MV-4-11 (cell line): ENCODE measurements around the gene SDF4.

ENCODE experiments used
- DNase-seq: peaks from one replicate; lab custom pipeline; 2025; lab: John Stamatoyannopoulos, UW

SDF4 gene

DNA sequence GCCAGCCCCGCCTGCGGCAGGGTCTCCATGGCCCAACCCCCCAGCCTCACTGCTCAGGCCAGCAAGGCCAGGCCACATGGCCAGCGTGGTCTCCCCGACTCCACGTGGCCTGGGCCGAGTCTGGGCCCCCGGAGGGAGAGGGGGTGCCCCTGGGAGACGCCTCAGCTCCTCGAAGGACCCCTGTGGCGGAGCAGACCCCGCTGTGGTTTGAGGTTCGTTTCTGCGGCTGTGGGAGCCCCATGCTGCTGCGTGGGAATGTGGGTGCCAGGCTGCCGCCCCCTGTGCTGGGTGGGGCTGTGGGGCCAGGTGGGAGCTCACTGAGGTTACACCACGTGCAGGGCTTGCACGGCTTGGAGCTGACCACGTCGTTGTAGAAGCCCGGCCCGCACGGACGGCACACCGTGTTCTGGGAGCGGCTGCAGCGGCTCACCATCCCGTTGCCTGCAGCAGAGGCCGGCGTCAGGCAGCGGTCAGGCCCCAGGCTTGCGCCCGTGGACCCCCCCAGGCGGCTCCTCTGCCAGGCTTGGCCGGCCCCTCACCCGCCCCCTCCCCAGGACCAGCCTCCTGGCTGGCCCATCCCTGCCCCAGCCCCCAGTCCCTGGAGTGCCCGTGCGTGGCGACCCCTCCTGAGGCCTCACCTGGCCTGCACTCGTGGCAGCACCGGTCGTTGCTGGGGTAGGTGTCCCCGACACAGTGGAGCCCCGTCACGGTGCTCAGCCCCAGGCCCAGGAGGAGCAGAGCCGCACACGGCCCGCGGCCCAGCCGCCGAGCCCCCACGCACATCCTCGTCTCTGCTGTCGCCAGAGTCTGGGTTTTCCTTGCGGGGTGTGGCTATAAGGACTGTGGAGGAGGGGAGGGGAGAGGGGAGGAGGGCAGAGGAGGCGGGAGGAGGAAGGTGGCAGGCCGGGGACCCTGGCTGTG, 18.2 kb downstream of the SDF4 start, which contains the start of gene TNFRSF4:
Gene TNFRSF4 (minus strand): TSS at position 809 of the 921 bp plus-strand sequence. CDS start 26 bp downstream, at position 783.
- no peak for DNase-seq

DNA sequence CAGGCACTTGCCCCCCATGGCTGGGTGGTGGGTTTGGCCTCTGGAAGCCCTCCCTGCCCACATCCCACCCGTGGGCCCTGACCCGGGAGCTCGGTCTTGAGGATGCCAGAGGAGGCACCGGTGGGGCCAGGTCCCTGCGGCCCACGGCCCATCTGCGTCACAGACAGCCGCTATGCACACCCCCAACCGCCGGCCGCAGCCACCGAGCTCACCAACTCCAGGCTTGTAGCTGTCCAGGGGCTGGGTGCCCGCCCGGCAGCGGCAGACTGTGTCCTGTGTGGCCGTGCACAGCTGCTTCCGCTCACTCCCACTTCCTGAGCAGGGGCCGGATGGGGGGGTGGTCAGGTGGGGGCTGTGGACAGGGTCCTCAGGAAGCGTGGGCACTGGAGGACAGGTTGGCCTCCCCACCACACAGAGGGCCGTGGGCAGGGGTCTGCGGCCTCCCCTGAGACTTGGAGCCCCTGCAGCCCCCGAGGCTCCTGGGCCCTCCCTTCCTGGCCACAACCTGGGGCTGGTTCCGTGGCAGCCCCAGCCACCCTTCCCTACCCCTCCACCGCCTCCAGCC, 18.9 kb downstream of the SDF4 start:
- peak; percentile 47 for DNase-seq

DNA sequence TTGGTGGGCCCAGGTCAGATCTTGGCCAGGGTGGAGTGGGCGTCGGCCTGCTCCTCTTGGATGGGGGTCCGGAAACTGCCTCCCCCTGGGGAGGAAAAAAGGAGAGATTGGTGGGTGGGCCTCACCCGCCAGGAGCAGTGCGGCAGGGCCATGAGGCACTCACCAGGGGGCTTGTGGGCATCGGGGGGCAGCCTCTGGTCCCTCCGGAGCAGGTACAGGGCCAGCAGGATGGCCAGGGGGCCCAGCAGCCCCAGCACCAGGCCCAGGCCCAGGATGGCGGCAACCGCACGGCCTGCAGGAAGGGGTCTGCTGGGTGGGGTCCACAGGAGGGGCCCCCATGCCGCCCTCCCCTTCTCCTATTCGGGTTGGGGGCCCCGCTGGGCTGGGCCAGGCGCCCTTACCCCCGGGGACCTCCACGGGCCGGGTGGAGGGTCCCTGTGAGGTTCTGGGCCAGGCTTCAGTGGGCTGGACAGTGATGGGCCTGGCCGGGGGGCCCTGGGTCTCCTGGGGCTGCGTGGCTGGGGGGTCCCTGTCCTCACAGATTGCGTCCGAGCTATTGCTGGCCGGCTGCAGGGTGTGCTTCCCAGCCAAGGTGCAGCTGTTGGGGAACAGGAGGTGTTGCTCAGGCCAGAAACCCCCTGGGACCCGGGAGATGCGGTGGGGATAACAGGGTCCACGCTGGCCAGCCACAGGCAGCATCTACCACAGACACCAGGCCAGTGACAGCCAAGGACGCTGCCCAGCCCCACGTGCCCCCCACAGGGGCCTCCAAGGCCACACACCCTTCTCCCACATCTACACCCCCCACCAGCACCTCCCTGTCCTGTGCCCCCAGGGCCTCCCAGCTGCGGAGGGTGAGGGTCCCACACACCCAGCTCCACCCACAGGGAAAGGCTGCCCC, 20.0 kb downstream of the SDF4 start:
- no peak for DNase-seq

- no peak for DNase-seq
These were observed 20.9 kb downstream of the SDF4 start for GRCh38 chr1:1210726-1211540.

DNA sequence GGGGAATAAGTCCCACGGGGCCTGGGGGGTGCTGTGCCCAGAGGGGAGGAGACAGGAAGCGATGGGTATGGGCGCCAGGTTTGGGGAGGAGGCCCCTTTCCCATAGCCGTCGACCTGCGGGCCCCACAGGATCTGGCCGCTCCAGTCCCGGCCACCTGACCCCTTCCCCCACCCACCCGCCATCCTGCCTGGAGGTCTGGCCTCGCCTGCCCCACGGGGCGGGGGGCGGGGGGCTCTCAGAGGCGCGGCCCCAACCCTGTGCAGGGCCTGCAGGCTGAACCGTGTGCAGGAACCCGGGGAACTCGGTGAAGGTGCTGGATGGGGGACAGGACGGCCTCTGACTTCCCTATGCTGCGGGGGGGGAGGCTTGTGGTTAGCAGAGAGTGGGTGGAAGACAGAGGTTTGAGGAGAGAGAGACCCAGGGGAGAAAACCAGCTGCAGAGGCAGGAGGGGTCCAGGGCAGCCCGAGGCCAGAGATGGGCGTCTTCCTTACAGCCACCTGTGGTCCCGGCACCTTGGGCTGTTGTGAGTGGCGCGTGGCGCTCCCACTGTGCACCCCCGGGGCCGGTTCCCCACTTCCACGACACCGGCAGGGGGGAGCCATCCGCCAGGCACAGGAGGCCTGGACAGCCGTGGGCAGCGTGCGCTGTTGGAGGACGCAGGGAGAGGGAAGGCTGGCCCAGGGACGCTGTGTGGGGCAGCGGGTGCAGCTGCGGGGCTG, 22.9 kb downstream of the SDF4 start:
- peak; percentile 22 for DNase-seq

- DNase-seq = no peak
These were observed 24.3 kb downstream of the SDF4 start for GRCh38 chr1:1207571-1207892.

- DNase-seq = no peak
These were observed 24.8 kb downstream of the SDF4 start for GRCh38 chr1:1206966-1207531.

GRCh38 chr1:1206376-1206965, 25.3 kb downstream of the SDF4 start, which contains the start of gene TNFRSF18:
Gene TNFRSF18, minus strand, starts transcription at chr1:1206592. Its CDS starts 21 bp downstream, at chr1:1206571.
- no peak for DNase-seq

DNA sequence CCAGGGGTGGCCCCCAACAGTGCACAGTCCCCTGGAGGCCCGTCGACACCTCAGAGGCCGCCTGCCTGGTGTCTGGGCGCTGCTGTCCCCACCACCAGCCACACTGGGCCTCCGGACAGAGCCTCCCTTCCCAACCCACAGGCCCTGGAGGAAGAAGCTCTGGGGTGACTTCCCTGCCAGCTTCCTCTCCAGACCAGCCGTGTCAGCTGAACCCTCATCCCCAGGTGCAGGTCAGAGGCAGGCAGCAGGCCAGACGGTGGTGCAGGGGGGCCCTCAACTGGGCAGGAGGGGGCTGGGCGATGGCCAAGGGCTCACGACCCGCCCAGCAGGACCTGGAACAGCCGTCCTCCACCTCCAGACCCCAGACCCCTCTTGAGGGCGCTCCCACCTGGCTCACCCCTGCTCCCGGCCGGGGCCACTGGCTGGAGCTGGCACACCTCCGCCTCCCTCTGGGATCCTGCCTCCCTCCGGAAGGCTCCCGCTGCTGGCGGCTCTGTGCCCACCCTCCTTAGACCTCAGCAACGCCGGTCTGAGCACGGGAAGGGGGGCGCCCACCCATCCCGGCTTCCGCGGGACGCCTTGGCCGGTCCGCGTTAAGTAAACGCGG, 25.9 kb downstream of the SDF4 start:
- DNase-seq = no peak

DNA sequence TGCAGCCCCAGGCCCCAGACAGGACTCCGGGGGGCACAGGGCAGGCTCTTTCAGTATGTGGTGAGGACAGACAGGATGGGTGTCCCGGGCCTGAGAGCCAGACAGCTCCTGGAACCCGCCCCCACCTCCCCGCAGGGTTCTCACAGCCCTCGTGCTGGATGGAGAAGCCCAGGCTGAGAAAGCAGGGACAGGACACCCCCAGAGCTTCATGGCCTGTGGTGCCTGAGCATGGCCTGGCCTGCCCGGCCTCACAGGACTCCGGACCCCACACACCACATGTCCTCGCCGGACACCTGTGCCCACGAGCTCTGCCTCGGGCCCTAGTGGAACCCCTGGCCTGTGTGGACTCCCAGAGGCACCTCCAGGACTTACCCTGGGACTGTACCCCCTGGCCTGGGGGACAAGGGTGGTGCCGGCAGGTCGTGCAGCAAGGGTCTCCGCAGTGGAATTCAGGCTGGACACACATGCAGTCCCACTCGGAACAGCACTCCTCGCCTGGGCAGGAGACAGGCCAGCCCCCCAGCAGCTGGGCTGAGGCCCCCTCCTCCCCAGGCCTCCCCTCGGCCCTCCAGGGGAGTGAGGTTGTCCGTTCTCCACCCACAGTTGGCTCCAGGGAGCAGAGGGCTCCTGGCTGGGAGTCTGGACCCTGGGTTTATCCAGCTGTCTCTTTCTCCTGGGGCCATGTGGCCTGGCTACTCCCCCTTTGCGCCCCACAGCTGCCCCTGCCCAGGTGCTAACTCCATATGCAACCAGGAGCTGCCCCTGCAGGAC, 26.6 kb downstream of the SDF4 start:
- DNase-seq = no peak

DNA sequence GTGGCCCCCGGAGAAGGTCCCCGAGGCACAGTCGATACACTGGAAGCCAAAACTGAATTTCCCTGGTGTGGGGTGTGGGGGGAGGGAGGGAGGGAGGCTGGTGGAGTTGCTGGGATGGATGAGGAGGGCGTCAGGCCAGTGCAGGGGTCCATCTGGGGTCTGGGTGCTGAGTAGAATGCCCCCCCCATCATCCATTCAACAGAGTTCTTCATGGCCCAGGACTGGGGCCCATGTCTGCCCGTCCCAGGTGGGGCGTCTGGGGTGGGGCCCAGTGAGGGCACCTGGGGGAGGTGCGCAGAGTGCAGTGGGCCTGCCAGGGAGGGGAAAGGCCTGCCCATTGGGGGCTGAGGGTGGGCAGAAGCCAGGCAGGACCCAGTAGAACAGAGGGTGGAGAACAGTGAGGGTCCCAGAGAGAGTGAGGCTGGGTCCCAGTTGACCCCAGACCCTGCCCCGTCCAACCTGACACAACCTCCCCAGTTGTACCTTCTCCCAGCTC, 27.3 kb downstream of the SDF4 start:
- no peak for DNase-seq

- DNase-seq = no peak
These were observed 28.0 kb downstream of the SDF4 start for GRCh38 chr1:1203561-1204424.

DNA sequence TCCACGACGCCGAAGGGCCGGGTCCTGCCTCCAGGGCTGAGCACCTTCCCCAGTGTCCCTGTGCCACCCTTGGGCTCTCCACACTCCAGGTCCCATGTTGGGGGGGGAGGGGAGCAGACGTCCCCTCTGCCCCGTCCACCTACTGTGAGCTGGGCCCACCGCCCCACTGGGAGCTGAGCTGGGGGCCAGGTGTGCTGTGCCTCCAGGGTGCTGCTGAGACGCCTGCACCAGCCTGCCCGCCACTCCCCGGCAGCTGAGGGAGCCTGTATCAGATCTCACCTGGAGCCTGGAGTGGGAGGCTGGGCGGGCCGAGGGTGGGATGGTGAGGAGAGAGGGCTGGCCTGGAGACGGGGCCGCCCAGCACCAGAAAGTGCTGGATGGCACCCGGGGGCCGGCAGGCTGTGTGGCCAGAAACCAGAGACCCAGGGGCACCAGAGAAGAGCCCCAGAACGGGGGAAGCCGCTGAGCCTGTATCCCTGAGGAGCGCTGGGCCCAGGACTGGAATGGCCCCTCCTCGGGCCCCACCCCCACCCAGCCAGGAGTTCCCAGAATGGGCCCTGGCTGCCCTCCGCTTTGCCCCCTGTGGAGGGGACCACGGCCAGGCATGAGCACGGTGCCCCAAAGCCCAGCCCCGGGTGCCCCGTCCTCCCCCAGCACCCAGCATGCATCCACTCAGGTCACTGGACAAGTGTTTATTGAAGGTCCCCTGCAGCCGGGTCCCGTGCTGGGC, 28.8 kb downstream of the SDF4 start:
- DNase-seq = no peak

GRCh38 chr1:1200876-1201810, 30.7 kb downstream of the SDF4 start:
- no peak for DNase-seq

- DNase-seq = no peak
These were observed 31.6 kb downstream of the SDF4 start for GRCh38 chr1:1199961-1200875.
